Astrocyte (in vitro differentiated cells and primary cell): ENCODE measurements around the gene RRP1. TPM values are rescaled to one million over a fixed set of nuclear protein-coding genes. Genes with fewer than 3 reads are reported as not detected.

ENCODE experiments used
- DNase-seq: peaks from one replicate; pipeline ENCODE4 v3.0.0-alpha.2; 2010; ENCODE audit warnings: low read depth
- FAIRE-seq: peaks from 2 replicates; lab custom pipeline; 2011; peaks lifted over from hg19 to GRCh38; lab: Jason Lieb, UNC
- H2AFZ ChIP-seq: 2 replicates; pipeline ENCODE4 v1.6.0; 2012; ENCODE audit warnings: low read depth, low read length, inconsistent platforms
- H3K27ac ChIP-seq: 2 replicates; pipeline ENCODE4 v1.5.1; 2011; ENCODE audit warnings: low read depth, low read length, inconsistent platforms
- H3K27me3 ChIP-seq: 2 replicates; pipeline ENCODE4 v1.6.0; 2011; ENCODE audit warnings: low read length, inconsistent platforms; ENCODE audit not compliant: insufficient read depth
- H3K36me3 ChIP-seq: 2 replicates; pipeline ENCODE4 v1.5.1; 2011; ENCODE audit warnings: low read length, inconsistent platforms; ENCODE audit not compliant: insufficient read depth
- H3K4me1 ChIP-seq: 2 replicates; pipeline ENCODE4 v1.5.1; 2011; ENCODE audit warnings: low read length, inconsistent platforms; ENCODE audit not compliant: insufficient read depth
- H3K4me2 ChIP-seq: 2 replicates; pipeline ENCODE4 v1.6.0; 2012; ENCODE audit warnings: low read length, inconsistent platforms
- H3K4me3 ChIP-seq: 2 replicates; pipeline ENCODE4 v1.5.1; 2011; ENCODE audit warnings: low read depth, mild to moderate bottlenecking, low read length, inconsistent platforms; ENCODE audit not compliant: insufficient read depth
- H3K79me2 ChIP-seq: 2 replicates; pipeline ENCODE4 v1.6.0; 2012; ENCODE audit warnings: mild to moderate bottlenecking, low read length, inconsistent platforms; ENCODE audit not compliant: insufficient read depth
- H3K9ac ChIP-seq: 2 replicates; pipeline ENCODE4 v1.6.0; 2012; ENCODE audit warnings: mild to moderate bottlenecking, low read length, inconsistent platforms
- H3K9me3 ChIP-seq: 2 replicates; pipeline ENCODE4 v1.5.1; 2012; ENCODE audit warnings: low read depth, mild to moderate bottlenecking, low read length, inconsistent platforms; ENCODE audit not compliant: insufficient read depth
- H4K20me1 ChIP-seq: 2 replicates; pipeline ENCODE4 v1.6.0; 2012; ENCODE audit warnings: low read length, inconsistent platforms; ENCODE audit not compliant: insufficient read depth
- H3K27ac Mint-ChIP-seq: one replicate; pipeline ENCODE4 v1.8.0; 2021; ENCODE audit warnings: mild to moderate bottlenecking, mixed read lengths; ENCODE audit not compliant: unreplicated experiment
- H3K27me3 Mint-ChIP-seq: one replicate; pipeline ENCODE4 v1.8.0; 2021; ENCODE audit warnings: low read depth, mixed read lengths; ENCODE audit not compliant: unreplicated experiment
- H3K36me3 Mint-ChIP-seq: one replicate; pipeline ENCODE4 v1.8.0; 2021; ENCODE audit warnings: low read depth, mixed read lengths; ENCODE audit not compliant: unreplicated experiment
- H3K4me1 Mint-ChIP-seq: one replicate; pipeline ENCODE4 v1.8.0; 2021; ENCODE audit warnings: low read depth, mixed read lengths; ENCODE audit not compliant: unreplicated experiment
- H3K4me3 Mint-ChIP-seq: one replicate; pipeline ENCODE4 v1.8.0; 2021; ENCODE audit warnings: mild to moderate bottlenecking, moderate library complexity, mixed read lengths; ENCODE audit not compliant: unreplicated experiment
- H3K9me3 Mint-ChIP-seq: one replicate; pipeline ENCODE4 v1.8.0; 2021; ENCODE audit warnings: mild to moderate bottlenecking, mixed read lengths; ENCODE audit not compliant: unreplicated experiment
- CTCF ChIP-seq: IDR thresholded peaks from 2 replicates; pipeline ENCODE4 v1.5.1; 2011; ENCODE audit warnings: low read depth, mild to moderate bottlenecking, inconsistent platforms, low read length, moderate library complexity; ENCODE audit not compliant: insufficient read depth
- EZH2 ChIP-seq: IDR thresholded peaks from 2 replicates; pipeline ENCODE4 v1.6.1; 2012; ENCODE audit warnings: mild to moderate bottlenecking, low read length, inconsistent platforms; ENCODE audit not compliant: insufficient read depth
- total RNA-seq: library from RNA; stranded (reverse); gene quantifications from 2 replicates; pipeline ENCODE4 v1.2.1, GENCODE V29; 2021

Gene RRP1
- total RNA-seq, 1 donor from 2014 or later = 24.9 TPM

DNA sequence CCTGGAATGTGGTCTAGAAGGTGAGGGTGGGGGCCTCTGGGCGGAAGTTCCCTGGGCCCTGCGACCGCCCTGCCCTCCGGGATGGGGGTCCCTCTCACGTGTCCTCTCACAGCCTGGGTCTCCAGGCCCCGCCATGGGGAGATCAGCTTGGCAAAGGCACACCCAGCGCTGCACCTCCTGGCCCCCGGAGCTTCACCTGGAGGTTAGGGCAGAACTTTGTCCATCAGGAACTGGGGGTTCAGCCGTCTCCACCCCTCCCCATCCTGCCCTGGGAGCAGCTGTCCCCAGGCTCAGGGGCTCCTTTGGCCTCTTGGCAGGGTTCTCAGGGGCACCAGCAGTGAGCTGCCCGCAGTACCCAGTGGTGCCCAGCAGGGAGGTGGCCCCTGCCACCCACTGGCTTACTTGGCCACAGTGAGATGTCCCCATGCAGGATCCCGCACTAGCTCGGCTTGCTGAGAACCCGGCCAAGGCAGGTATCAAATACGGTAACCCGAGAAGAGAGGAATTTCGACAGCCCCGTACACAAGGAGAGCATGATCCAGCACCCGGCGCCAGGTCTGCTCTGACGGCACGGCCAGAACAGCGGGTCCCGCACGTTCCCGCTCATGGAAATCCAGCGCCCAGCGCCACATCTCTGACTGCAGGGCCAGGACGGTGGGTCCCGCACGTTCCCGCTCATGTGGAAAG, 36.7 kb downstream of the RRP1 start:
- no peak for FAIRE-seq
- no peak overlapping the region for H3K27ac Mint-ChIP-seq

GRCh38 chr21:43826623-43826974, 37.2 kb downstream of the RRP1 start:
- Histone ChIP-seq H3K9me3 (no peaks in the 10 kb centered on the region), H3K79me2 (no peaks in the 10 kb centered on the region), H3K27me3 (peaks cover 6% of the 10 kb centered on the region), H3K9ac (peak overlapping the region; percentile 31), H4K20me1 (no peaks in the 10 kb centered on the region), H3K4me1 (peaks cover 9% of the 10 kb centered on the region), H3K4me3 (no peak overlapping the region), H3K4me2 (peak overlapping the region; percentile 30), H3K27ac (no peak overlapping the region), H3K36me3 (no peaks in the 10 kb centered on the region), H2AFZ (peak overlapping the region; percentile 38)
- no peaks in the 10 kb centered on the region for H3K36me3 Mint-ChIP-seq
- peaks cover 9% of the 10 kb centered on the region for H3K27me3 Mint-ChIP-seq
- H3K4me3 Mint-ChIP-seq = no peak overlapping the region
- peaks cover 3% of the 10 kb centered on the region for H3K9me3 Mint-ChIP-seq
- H3K27ac Mint-ChIP-seq = no peak overlapping the region
- FAIRE-seq = no peak
- TF ChIP-seq CTCF (no peak), EZH2 (no peak)
- peaks cover 5% of the 10 kb centered on the region for H3K4me1 Mint-ChIP-seq
- DNase-seq = no peak

More for the DNA sequence above, 36.7 kb downstream of the RRP1 start:
- Histone ChIP-seq H3K36me3 (no peaks in the 10 kb centered on the region), H3K4me1 (peaks cover 9% of the 10 kb centered on the region), H3K4me3 (no peak overlapping the region), H2AFZ (no peak overlapping the region), H3K4me2 (no peak overlapping the region), H4K20me1 (no peaks in the 10 kb centered on the region), H3K79me2 (no peaks in the 10 kb centered on the region), H3K27me3 (peaks cover 2% of the 10 kb centered on the region), H3K9me3 (no peaks in the 10 kb centered on the region), H3K9ac (no peak overlapping the region), H3K27ac (no peak overlapping the region)
- TF ChIP-seq CTCF (no peak), EZH2 (no peak)
- DNase-seq = no peak
- peaks cover 3% of the 10 kb centered on the region for H3K9me3 Mint-ChIP-seq
- H3K36me3 Mint-ChIP-seq = no peaks in the 10 kb centered on the region
- no peak overlapping the region for H3K4me3 Mint-ChIP-seq
- peaks cover 9% of the 10 kb centered on the region for H3K27me3 Mint-ChIP-seq
- peaks cover 5% of the 10 kb centered on the region for H3K4me1 Mint-ChIP-seq

- Histone ChIP-seq H3K4me2 (peak overlapping the region; percentile 30), H4K20me1 (no peaks in the 10 kb centered on the region), H3K9ac (peak overlapping the region; percentile 31), H3K27me3 (peaks cover 6% of the 10 kb centered on the region), H3K79me2 (no peaks in the 10 kb centered on the region), H3K36me3 (no peaks in the 10 kb centered on the region), H3K9me3 (no peaks in the 10 kb centered on the region), H3K4me1 (peaks cover 9% of the 10 kb centered on the region), H2AFZ (peak overlapping the region; percentile 38), H3K4me3 (no peak overlapping the region), H3K27ac (no peak overlapping the region)
- Mint-ChIP-seq H3K27ac (no peak overlapping the region), H3K4me3 (no peak overlapping the region), H3K36me3 (no peaks in the 10 kb centered on the region), H3K27me3 (peaks cover 9% of the 10 kb centered on the region), H3K9me3 (peaks cover 3% of the 10 kb centered on the region), H3K4me1 (peaks cover 5% of the 10 kb centered on the region)
- no peak for FAIRE-seq
- DNase-seq = peak; percentile 41
- TF ChIP-seq EZH2 = no peak
- no peak for TF ChIP-seq CTCF
These were observed 37.7 kb downstream of the RRP1 start for GRCh38 chr21:43827015-43827611.
